GM12892 (cell line): ENCODE data around the gene RBM20.
"Not testable (repeated sequence)": the region's sequence is repeated elsewhere in the genome, so short reads cannot be mapped to it uniquely, and the experiment has no call there.

Experiments
- POLR2A ChIP-seq: IDR thresholded peaks from 2 replicates; pipeline ENCODE4 v1.6.1; 2011; ENCODE audit warnings: low read depth, low read length, control low read depth
- POLR2AphosphoS5 ChIP-seq: IDR thresholded peaks from 2 replicates; pipeline ENCODE4 v1.6.1; 2011; ENCODE audit warnings: low read depth, low read length, control low read depth

DNA sequence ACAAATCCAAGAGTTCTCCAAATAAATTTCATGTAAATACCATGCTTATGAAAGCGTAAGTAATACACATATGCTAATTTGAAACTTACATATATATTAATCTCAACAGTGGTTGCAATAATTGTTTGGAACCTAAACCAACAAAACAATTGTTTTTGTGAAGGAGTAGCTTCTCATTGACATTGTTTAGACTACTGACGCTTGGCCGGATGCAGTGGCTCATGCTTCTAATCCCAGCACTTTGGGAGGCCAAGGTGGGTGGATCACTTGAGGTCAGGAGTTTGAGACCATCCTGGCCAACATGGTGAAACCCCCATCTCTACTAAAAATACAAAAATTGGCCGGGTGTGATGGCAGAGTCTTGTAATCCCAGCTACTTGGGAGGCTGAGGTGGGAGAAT, 61.5 kb downstream of the RBM20 start:
- not testable (repeated sequence) for TF ChIP-seq POLR2AphosphoS5, POLR2A
